NCI-H2227 (cell line): ENCODE data around the gene SF3B1.
"Not testable (repeated sequence)": the region's sequence is repeated elsewhere in the genome, so short reads cannot be mapped to it uniquely, and the experiment has no call there.

ENCODE experiments used
- DNase-seq: peaks from one replicate; lab custom pipeline; 2025; ENCODE audit not compliant: unreplicated experiment; lab: John Stamatoyannopoulos, UW

Gene SF3B1

GRCh38 chr2:197433780-197434438 lies 919 bp downstream of the SF3B1 start:
- no peak for DNase-seq

- not testable (repeated sequence) for DNase-seq
These were observed 2.3 kb downstream of the SF3B1 start for GRCh38 chr2:197432527-197432926.

DNA sequence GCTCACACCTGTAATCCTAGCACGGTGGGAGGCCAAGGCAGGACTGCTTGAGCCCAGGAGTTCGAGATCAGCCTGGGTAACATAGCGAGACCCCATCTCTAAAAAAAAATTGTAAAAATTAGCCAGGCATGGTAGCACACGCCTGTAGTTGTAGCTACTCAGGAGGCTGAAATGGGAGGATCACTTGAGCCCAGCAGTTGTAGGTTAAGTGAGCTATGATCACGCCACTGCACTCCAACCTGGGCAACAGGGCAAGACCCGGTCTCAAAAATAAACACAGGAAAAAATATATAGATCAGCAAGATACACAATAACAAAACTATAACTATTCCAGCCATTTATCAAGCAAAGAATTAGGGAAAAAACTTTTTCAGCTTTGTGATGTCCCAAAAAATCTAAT lies 3.0 kb downstream of the SF3B1 start:
- DNase-seq, result no peak

DNA sequence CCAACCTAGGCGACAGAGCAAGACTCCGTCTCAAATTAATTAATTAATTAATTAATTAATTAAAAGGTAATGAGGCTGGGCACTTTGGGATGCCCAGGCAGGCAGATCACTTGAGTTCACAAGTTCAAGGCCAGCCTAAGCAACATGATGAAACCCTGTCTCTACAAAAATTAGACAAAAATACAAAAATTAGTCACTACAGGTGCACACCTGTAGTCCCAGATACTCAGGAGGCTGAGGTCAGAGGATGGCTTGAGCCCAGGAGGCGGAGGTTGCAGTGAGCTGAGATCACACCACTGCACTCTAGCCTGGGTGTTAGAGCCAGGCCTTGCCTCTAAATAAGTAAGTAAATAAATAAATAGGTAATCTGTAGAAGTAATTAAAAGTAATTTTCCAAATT lies 6.8 kb downstream of the SF3B1 start:
- DNase-seq, result no peak

DNA sequence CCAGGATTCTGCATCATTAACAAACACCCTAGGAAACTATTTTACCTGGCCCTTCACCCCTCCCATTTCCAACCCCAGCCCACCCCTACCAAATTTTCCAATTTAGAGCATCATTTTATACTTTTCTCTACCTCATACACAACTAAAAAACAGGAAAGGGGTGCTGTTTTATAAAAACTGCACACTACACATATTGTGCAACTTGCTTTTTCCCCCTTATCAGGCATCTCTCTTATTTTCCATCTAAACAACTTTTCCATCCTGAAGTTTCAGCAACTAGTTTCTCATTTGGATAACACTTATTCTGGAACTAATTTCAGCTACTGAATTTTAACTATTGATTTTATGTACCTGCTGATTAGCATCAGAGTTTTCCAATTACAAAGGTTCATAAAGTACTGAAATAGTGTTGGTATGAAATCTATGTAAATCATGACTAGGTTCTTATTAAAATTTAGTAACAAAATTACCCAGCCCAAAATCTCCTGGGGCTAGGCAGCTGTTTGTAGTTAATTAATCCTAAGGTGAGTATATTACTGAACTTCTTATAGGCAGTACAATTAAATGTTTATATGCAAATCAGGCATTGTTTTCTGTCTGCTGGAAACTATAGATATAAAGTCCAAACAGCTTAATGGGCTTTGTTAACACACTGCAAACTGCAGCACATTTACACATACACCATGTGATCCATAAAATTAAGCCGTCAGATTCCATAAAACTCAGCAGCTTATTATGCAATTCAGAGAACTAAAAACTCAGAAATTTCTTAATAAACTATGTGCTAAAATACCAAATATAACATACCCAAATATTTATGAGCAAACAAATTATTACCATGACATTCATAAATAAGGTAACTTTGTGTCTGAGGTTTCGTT lies 7.9 kb downstream of the SF3B1 start:
- DNase-seq, result no peak

DNA sequence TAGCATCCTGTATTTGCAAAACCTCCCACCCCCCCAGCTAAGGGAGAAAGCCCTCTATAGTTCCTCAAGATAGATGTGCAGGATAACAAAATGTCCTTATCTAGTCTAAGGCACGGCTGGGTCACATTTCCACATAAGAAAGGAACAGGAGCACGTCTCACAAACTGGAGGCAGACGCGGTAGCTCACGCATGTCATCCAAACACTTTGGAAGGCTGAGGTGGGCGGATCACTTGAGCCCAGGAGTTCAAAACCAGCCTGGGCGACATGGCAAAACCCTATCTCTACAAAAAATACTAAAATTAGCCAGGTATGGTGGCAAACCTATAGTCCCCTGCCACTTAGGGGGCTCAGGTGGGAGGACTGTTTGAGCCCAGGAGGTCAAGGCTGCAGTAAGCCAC lies 9.3 kb downstream of the SF3B1 start:
- DNase-seq, result no peak

GRCh38 chr2:197423307-197423706 lies 11.5 kb downstream of the SF3B1 start:
- DNase-seq, result no peak

DNA sequence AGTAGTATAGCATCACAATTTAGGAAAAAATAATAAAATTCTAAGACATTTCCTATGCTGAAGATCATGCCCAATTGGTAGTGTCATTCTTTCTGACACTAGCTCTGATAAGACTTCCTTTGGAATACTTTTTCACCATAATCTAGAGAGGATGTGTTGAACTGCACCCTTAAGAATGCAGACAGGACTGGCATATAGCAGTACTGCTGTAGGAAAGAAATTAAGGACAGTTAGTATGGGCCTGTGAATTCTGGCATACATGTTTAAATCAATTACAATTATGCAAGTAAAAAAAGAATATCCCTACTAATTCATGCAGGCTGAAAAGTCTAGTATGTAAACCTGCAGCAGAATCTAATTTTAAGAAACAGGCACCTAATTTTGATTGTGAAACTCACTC lies 15.4 kb downstream of the SF3B1 start:
- no peak for DNase-seq

DNA sequence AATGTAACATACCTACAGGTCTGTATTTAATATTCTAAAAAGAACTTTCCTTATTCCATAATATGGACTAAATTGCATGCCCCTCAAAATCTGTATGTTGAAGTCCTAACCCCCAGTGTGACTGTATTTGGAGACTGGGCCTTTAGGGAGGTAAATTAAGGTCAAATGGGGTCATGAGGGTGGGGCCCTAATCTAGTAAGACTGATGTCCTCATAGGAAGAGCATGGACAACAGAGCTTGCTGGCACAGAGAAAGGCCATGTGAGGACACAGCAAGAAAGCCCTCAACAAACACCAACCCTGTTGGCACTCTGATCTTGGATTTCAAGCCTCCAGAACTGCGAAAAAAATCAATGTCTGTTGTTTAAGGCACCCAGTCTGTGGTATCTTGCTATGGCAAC lies 18.6 kb downstream of the SF3B1 start:
- DNase-seq, result no peak

DNA sequence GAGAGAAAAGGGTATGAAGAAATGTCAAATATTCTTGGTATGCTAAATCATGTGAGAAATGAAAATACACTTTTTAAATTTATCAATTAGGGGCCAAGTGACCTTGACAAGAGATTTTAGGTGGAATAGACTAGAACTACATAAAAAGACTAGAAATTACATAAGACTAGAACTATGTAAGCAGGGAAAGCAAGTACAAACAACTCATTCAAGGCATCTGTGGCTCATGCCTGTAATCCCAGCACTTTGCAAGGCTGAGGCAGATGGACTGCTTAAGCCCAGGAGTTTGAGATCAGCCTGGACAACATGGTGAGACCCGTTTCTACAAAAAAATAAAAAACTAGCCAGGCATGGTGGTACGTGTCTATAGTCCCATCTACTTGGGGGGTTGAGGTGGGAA lies 20.3 kb downstream of the SF3B1 start:
- DNase-seq, result no peak

DNA sequence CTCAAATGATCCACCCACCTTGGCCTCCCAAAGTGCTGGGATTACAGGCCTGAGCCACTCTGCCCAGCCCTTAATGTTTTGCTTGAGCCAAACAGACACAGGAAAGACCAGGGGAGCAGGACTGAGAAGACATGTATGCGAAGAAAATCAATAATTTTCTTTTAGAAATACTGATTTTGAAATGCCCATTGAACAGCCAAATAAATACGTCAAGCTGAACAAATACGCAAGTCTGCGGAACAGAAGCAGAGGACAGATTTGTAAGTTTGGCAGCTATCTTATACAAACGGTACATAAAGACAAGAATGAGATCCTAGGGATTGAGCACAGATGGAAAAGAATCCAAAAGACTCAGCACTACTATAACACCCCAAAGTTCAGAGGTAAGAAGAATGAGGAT lies 20.8 kb downstream of the SF3B1 start:
- no peak for DNase-seq

DNA sequence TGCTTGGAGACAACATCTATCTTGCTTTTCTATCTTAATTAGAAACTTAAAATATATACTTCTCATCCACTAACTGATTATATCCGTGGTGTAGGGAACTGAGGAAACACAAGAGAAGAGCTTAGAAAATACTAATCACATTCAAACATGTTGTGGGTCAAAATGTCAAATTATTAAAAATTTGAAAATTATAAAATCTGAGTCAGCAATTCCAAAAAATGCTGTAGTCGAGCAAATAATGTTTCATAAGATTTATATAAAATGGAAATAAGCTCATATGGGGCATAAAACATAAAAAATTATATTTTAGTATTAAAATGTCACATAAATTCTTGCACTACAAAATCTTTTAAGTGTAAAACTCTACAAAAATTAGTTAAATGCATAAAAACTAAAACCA lies 29.2 kb downstream of the SF3B1 start:
- no peak for DNase-seq

GRCh38 chr2:197399887-197400540 lies 34.8 kb downstream of the SF3B1 start:
- no peak for DNase-seq

DNA sequence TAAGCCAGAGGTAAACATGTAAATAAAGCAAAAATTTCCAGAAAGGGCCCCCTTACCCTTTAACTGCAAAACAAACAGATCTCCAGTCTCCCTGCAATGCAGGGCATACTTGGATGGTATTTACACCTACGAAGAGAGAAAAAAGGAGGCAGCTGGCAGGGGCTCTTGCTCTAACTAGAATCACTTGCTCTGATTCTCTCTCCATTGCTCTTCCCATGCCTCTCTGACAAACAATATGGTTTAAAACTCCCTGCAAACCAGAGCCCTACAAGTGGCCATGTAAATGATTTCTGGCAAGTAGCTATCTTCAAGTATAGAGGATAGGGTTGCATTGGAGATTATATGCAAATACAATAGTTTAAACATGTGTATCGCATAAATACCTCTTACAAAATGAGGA lies 35.9 kb downstream of the SF3B1 start:
- DNase-seq, result no peak

DNA sequence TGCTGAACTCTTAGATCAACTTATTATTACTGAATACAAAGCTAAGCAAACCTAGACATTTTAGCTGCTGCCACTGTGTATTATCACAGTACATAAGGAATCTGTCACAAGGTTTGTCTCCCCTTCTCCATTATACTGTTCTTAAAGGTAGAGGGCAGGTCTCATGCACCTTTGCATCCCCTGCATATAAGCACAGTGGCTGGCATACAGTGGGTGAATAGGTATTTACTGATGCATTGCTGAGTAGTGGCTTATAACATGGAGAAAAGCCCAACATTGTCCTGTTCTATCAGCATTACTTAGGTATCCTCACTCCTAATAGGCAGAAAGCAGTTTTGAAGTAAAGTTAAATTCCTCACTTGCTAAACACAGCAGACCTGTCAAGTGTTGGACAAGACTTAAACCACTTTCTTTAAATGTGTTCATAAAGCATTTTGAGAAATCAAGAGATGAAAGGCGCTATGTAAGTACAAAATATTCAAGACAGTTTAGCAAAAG lies 43.6 kb downstream of the SF3B1 start:
- no peak for DNase-seq

GRCh38 chr2:197388866-197389587 lies 45.8 kb downstream of the SF3B1 start:
- no peak for DNase-seq

DNA sequence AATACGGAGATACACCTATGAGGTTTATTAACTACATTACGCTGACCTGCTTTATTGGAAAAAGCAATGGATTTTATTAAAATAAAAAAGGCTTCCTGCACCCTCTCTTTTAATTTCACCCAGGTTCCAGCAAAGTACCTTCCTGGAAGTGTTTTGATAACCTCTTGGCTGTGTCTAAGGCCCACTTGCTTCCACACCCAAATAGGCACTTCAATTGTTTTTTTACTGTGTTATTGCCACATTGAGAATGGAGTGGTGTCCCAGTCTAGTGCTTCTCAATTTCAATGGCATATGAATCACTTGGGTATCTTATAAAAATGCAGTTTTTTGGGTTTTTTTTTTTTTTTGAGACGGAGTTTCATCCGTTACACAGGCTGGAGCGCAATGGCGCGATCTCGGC lies 47.6 kb downstream of the SF3B1 start:
- no peak for DNase-seq

DNA sequence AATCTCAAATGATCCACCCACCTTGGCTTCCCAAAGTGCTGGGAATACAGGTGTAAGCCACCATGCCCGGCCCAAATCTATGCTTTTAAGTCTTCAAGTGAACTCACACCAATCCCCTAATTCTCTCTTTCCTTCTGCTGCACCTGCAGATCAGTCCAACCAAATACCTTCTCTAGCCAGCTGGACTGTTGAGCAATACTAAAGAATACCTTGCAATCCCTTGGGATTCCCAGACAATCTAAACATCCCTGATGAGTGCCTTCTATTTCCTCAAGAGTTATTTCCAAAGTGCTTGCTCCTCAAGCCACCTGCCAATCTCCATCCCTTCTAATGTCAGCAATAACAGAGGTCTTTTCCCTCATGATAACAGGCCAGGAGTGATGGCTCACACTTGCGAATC lies 48.6 kb downstream of the SF3B1 start:
- no peak for DNase-seq

DNA sequence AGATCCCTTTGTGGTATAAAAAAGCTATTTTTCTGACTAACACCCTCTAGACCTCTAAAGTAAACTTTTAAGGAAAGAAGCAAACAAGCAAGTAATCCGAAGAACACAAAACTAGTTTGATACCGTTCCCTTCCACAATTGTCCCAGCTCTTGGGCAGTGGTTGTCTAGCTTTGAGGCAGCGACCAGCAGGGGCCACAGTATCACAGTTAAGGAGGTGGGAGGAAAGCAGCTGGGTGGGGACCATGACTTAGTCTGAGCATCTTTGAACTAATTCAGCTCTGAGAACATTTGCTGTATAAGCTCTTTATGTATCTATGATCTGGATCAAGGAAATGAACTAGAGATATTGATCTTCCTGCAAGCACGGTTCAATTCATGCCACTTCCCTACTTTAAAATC lies 51.0 kb downstream of the SF3B1 start:
- DNase-seq, result no peak

DNA sequence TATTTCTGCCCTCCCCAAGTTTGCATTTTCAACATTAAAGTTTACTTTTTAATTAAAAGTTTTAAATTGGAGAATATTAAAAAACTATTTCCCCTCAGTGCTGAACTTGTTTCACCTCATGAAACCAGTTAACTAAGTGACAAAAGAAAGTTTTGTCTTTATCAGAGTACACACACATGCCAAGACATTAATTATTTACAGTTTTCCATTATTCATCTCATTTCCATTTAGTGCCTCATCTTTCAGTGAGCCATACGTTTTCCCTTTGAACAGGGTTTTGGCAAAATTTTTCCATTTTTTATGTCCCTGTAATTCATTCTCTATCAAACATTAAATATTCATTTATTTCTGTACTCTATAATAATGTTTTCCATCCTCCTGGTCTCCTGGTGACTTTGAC lies 53.2 kb downstream of the SF3B1 start:
- no peak for DNase-seq

DNA sequence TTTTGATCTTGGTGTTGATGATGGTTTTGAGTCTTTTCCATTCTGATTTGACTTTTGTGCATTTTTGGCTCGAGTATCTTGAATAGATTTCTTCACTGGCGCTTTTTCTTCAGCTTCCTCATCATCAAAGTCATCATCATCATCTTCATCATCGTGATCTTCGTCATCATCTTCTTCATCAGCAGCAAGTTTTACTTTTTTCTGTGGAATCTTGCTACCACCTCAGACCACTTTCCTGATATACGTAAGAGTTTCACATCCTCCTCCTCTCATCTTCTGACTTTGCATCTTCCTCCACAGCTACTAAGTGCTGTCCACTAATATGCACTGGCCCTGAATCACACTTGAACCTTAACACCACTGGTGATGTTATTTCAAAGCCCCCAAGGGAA lies 54.9 kb downstream of the SF3B1 start:
- not testable (repeated sequence) for DNase-seq
